SK-N-SH (cell line): ENCODE measurements around the gene ZPR1. TPM values are rescaled to one million over a fixed set of nuclear protein-coding genes. Genes with fewer than 3 reads are reported as not detected.

Experiments
- CTCF ChIA-PET: fragments of 300-600, 350-600 bp; formaldehyde crosslinking; extraction: SDS; loops from one replicate; lab custom pipeline; 2021; lab: Yijun Ruan, JAX
- POLR2A ChIA-PET: fragments of 350-600 bp; sonication (Branson Sonifier 250); formaldehyde crosslinking; extraction: SDS; loops from one replicate; lab custom pipeline; 2020; ENCODE audit warnings: antibody characterized with exemption, inconsistent platforms; lab: Yijun Ruan, JAX
- DNase-seq: peaks from one replicate; pipeline ENCODE4 v3.0.0; 2012
- H2AFZ ChIP-seq: fragments of 200-600 bp; sonication (generic); 2 replicates; pipeline ENCODE4 v1.8.1; 2016; ENCODE audit warnings: antibody characterized with exemption, mild to moderate bottlenecking, low read depth
- H3F3A ChIP-seq: fragments of 200-600 bp; sonication (generic); replicated peaks from 2 replicates; pipeline ENCODE3; 2016; ENCODE audit warnings: antibody characterized with exemption, mild to moderate bottlenecking; ENCODE audit not compliant: insufficient read depth
- H3K27ac ChIP-seq, 2 experiments: fragments of 200-500 bp in 1 of 2; fragments of 200-600 bp in 1 of 2; sonication (Bioruptor generic) in 1 of 2; sonication (generic), shearing (Covaris generic) in 1 of 2; 2 replicates each; pipeline versions ENCODE4 v1.5.1 to v1.6.1; 2014 to 2016; ENCODE audit warnings: low read depth in 2 of 2, inconsistent platforms in 1 of 2, low read length in 1 of 2, mild to moderate bottlenecking in 1 of 2, mixed read lengths in 1 of 2
- H3K27me3 ChIP-seq: fragments of 200-600 bp; sonication (generic), shearing (Covaris generic); 2 replicates; pipeline ENCODE4 v1.6.1; 2016; ENCODE audit warnings: mixed run types; ENCODE audit not compliant: insufficient read depth
- H3K36me3 ChIP-seq, 2 experiments: fragments of 200-500 bp in 1 of 2; fragments of 200-600 bp in 1 of 2; sonication (Bioruptor generic) in 1 of 2; sonication (generic) in 1 of 2; replicated peaks in 1 of 2; 2 replicates each; pipeline versions ENCODE3 to v1.5.1; 2014 to 2016; ENCODE audit warnings: low read length in 1 of 2, mild to moderate bottlenecking in 1 of 2; ENCODE audit not compliant: insufficient read depth in 2 of 2, control insufficient read depth in 1 of 2
- H3K4me1 ChIP-seq, 2 experiments: fragments of 200-500 bp in 1 of 2; fragments of 200-600 bp in 1 of 2; sonication (Bioruptor generic) in 1 of 2; sonication (generic), shearing (Covaris generic) in 1 of 2; 2 replicates each; pipeline versions ENCODE4 v1.5.1 to v1.6.1; 2014 to 2016; ENCODE audit warnings: low read depth in 1 of 2, low read length in 1 of 2, mixed run types in 1 of 2; ENCODE audit not compliant: insufficient read depth in 2 of 2, control insufficient read depth in 1 of 2
- H3K4me2 ChIP-seq: fragments of 200-600 bp; sonication (generic), shearing (Covaris generic); 2 replicates; pipeline ENCODE4 v1.6.1; 2017; ENCODE audit warnings: mixed run types
- H3K4me3 ChIP-seq, 2 experiments: fragments of 200-500 bp in 1 of 2; fragments of 200-600 bp in 1 of 2; sonication (Bioruptor generic) in 1 of 2; sonication (generic), shearing (Covaris generic) in 1 of 2; 2 replicates each; pipeline versions ENCODE4 v1.5.1 to v1.8.1; 2014 to 2016; ENCODE audit warnings: low read depth in 2 of 2, inconsistent platforms in 1 of 2, low read length in 1 of 2, mild to moderate bottlenecking in 1 of 2, mixed read lengths in 1 of 2, moderate library complexity in 1 of 2
- H3K79me2 ChIP-seq: fragments of 200-600 bp; sonication (generic); 2 replicates; pipeline ENCODE4 v1.8.1; 2017; ENCODE audit warnings: mild to moderate bottlenecking; ENCODE audit not compliant: insufficient read depth
- H3K9ac ChIP-seq: fragments of 200-600 bp; sonication (generic); 2 replicates; pipeline ENCODE4 v1.6.1; 2017; ENCODE audit warnings: mixed run types
- H3K9me2 ChIP-seq: fragments of 200-600 bp; sonication (generic); 2 replicates; pipeline ENCODE4 v1.6.1; 2017; ENCODE audit warnings: mixed run types
- H3K9me3 ChIP-seq: fragments of 200-600 bp; sonication (generic); 2 replicates; pipeline ENCODE4 v1.6.1; 2017; ENCODE audit warnings: mixed run types, mild to moderate bottlenecking, moderate library complexity
- H4K20me1 ChIP-seq: fragments of 200-600 bp; sonication (generic); 2 replicates; pipeline ENCODE4 v1.6.1; 2017; ENCODE audit warnings: mild to moderate bottlenecking, mixed run types; ENCODE audit not compliant: insufficient read depth
- CHD2 ChIP-seq: fragments of 150-350 bp; IDR thresholded peaks from 2 replicates; pipeline ENCODE4 v1.6.1; 2018; ENCODE audit warnings: low read length; ENCODE audit not compliant: partially characterized antibody
- GATA2 ChIP-seq: sonication (generic); formaldehyde crosslinking; IDR thresholded peaks from 2 replicates; pipeline ENCODE4 v1.5.0; 2020; ENCODE audit warnings: mild to moderate bottlenecking, missing genetic modification reagents
- MAX ChIP-seq: IDR thresholded peaks from 2 replicates; pipeline ENCODE4 v1.4.0; 2012; ENCODE audit warnings: low read depth
- MEF2A ChIP-seq: IDR thresholded peaks from 2 replicates; pipeline ENCODE4 v1.4.0; 2012; ENCODE audit warnings: low read depth, borderline replicate concordance
- NRF1 ChIP-seq: IDR thresholded peaks from 2 replicates; pipeline ENCODE4 v1.6.1; 2012; ENCODE audit warnings: low read depth, mild to moderate bottlenecking, low read length
- POLR2AphosphoS5 ChIP-seq: IDR thresholded peaks from 2 replicates; pipeline ENCODE4 v1.6.1; 2012; ENCODE audit warnings: low read depth, low read length
- SIN3A ChIP-seq: IDR thresholded peaks from 2 replicates; pipeline ENCODE4 v1.6.1; 2012; ENCODE audit warnings: low read depth, mild to moderate bottlenecking, low read length, moderate library complexity, borderline replicate concordance
- WGBS: methylation state at CpG from one replicate; pipeline ENCODE4 v1.1.6; 2017; ENCODE audit warnings: low lambda C conversion rate; 5-methylcytosine and 5-hydroxymethylcytosine counted together
- polyA plus RNA-seq, 3 experiments: library from polyadenylated mRNA; depleted of rRNA; stranded (reverse); fragments of >200 nt; gene quantifications; 2 replicates each; pipeline ENCODE4 v1.2.3, GENCODE V29; 2012
- TF ChIP-seq, protein P1 (sequence below): IDR thresholded peaks from 2 replicates; pipeline ENCODE4 v1.6.1; 2012; ENCODE audit warnings: mild to moderate bottlenecking, low read depth, low read length, moderate library complexity
- TF ChIP-seq, protein P2 (sequence below): fragments of 150-350 bp; IDR thresholded peaks from 2 replicates; pipeline ENCODE4 v1.6.1; 2016; ENCODE audit warnings: mild to moderate bottlenecking, low read depth, low read length

Gene ZPR1
- polyA plus RNA-seq, 1 of the 3 experiments (the other 2 are of a cell fraction): 52.4 TPM

DNA sequence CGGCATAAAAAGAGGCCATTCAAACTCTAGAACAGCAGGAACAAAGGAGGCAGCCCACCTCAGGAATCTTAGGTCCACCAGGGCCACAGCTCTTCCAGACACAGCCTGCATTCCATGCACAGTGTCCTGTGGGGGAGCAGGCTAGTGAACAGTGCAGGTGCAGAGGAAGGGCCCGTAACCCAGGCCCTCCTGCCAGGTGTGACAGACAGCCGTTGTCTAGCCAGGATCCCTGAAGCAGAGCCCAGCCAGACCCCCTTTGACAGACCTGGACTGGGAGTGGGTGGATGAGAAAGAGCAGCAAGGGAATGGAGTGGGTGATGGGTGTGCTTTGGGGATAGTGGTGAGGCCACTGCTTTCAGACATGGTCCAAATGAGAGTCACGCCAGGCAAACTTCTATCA is 1.2 kb upstream of the ZPR1 start:
- no peak overlapping the region for H2AFZ ChIP-seq
- peaks cover 23 to 28% of the 10 kb centered on the region in 2 experiments for H3K36me3 ChIP-seq
- WGBS: 100% methylated on average over 3 of the region's 4 CpGs
- H3K79me2 ChIP-seq: peaks cover 27% of the 10 kb centered on the region
- no peaks in the 10 kb centered on the region for H3K9me3 ChIP-seq
- H3F3A ChIP-seq: peaks cover 11% of the 10 kb centered on the region
- no peaks in the 10 kb centered on the region for H3K9me2 ChIP-seq
- no peak overlapping the region for H3K9ac ChIP-seq
- peak overlapping the region; percentile 88; the same call in 1 of the 2 replicates for H3K4me2 ChIP-seq
- H3K4me1 ChIP-seq: peaks cover 8 to 20% of the 10 kb centered on the region in 2 experiments; a peak in 3 of 4 replicates
- H3K27me3 ChIP-seq: no peaks in the 10 kb centered on the region
- H4K20me1 ChIP-seq: no peaks in the 10 kb centered on the region
- no peak overlapping the region for H3K27ac ChIP-seq
- TF ChIP-seq SIN3A: no peak
- TF ChIP-seq, protein P1, sequence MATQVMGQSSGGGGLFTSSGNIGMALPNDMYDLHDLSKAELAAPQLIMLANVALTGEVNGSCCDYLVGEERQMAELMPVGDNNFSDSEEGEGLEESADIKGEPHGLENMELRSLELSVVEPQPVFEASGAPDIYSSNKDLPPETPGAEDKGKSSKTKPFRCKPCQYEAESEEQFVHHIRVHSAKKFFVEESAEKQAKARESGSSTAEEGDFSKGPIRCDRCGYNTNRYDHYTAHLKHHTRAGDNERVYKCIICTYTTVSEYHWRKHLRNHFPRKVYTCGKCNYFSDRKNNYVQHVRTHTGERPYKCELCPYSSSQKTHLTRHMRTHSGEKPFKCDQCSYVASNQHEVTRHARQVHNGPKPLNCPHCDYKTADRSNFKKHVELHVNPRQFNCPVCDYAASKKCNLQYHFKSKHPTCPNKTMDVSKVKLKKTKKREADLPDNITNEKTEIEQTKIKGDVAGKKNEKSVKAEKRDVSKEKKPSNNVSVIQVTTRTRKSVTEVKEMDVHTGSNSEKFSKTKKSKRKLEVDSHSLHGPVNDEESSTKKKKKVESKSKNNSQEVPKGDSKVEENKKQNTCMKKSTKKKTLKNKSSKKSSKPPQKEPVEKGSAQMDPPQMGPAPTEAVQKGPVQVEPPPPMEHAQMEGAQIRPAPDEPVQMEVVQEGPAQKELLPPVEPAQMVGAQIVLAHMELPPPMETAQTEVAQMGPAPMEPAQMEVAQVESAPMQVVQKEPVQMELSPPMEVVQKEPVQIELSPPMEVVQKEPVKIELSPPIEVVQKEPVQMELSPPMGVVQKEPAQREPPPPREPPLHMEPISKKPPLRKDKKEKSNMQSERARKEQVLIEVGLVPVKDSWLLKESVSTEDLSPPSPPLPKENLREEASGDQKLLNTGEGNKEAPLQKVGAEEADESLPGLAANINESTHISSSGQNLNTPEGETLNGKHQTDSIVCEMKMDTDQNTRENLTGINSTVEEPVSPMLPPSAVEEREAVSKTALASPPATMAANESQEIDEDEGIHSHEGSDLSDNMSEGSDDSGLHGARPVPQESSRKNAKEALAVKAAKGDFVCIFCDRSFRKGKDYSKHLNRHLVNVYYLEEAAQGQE: no peak
- ChIA-PET POLR2A (interaction anchor here (1.2 kb wide), 1 partner anchor 310 kb away, joined by 3 read pairs; no protein-coding TSS in a partner anchor), CTCF (interaction anchor here (1.0 to 11.4 kb wide), 4 partner anchors 47 to 438 kb away, joined by 5 to 268 read pairs (median 16); partner anchors contain the start of gene SIK3)
- H3K4me3 ChIP-seq: no peak overlapping the region; a peak in 1 of 4 replicates
- DNase-seq: no peak

DNA sequence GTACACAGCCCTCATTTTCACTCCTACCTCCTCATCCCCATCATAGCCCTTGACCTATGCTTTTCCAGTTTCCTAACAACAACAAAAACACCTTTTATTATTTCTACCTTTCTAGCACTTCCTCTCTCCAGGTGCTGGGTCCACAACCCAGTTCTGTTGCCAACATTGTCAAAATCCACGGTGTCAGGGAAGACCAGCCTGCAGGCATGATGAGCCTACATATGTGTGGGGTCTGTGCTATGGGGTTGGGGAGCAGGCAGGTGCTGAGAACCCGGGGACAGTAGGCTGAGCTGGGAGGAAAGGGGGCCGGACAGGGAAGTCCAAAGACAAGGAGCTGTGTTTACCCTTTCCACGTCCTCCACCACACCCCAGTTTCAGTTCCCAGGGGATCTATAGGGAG is 711 bp upstream of the ZPR1 start:
- no peaks in the 10 kb centered on the region for H3K9me3 ChIP-seq
- no peak for TF ChIP-seq SIN3A
- TF ChIP-seq MEF2A: no peak
- TF ChIP-seq GATA2: no peak
- TF ChIP-seq, protein P2, sequence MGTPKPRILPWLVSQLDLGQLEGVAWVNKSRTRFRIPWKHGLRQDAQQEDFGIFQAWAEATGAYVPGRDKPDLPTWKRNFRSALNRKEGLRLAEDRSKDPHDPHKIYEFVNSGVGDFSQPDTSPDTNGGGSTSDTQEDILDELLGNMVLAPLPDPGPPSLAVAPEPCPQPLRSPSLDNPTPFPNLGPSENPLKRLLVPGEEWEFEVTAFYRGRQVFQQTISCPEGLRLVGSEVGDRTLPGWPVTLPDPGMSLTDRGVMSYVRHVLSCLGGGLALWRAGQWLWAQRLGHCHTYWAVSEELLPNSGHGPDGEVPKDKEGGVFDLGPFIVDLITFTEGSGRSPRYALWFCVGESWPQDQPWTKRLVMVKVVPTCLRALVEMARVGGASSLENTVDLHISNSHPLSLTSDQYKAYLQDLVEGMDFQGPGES: no peak
- TF ChIP-seq POLR2AphosphoS5: no peak
- TF ChIP-seq CHD2: no peak
- TF ChIP-seq MAX: no peak
- no peak for TF ChIP-seq NRF1
- H3K27me3 ChIP-seq: no peaks in the 10 kb centered on the region
- peak overlapping the region; percentile 58 to 70; a peak in 2 of 4 replicates for H3K27ac ChIP-seq
- peaks cover 27% of the 10 kb centered on the region for H3K79me2 ChIP-seq
- no peaks in the 10 kb centered on the region for H3K9me2 ChIP-seq
- ChIA-PET CTCF (interaction anchor here (0.8 to 11.4 kb wide), 5 partner anchors 14 to 438 kb away, joined by 3 to 268 read pairs (median 7); partner anchors contain the start of gene SIK3), POLR2A (interaction anchor here (1.0 to 1.7 kb wide), 4 partner anchors 15 to 355 kb away, joined by 3 to 8 read pairs (median 4); partner anchors contain the start of genes APOA1 and PAFAH1B2)
- H4K20me1 ChIP-seq: no peaks in the 10 kb centered on the region
- peak overlapping the region; percentile 75 to 93 for H3K4me3 ChIP-seq
- H3K36me3 ChIP-seq: peaks cover 27 to 32% of the 10 kb centered on the region in 2 experiments
- H3K9ac ChIP-seq: peak overlapping the region; percentile 90
- peak; percentile 26 for DNase-seq
- peak overlapping the region; percentile 98 for H2AFZ ChIP-seq
- peak overlapping the region; percentile 88 for H3K4me2 ChIP-seq
- H3F3A ChIP-seq: peaks cover 10% of the 10 kb centered on the region
- peaks cover 8 to 20% of the 10 kb centered on the region in 2 experiments; a peak in 3 of 4 replicates for H3K4me1 ChIP-seq
- 53% methylated on average over 4 of the region's 4 CpGs for WGBS
